Gastroesophageal sphincter (tissue), 4 donors: ENCODE measurements around the gene OBSCN. TPM values are rescaled to one million over a fixed set of nuclear protein-coding genes. Genes with fewer than 3 reads are reported as not detected.

Experiments used
- ATAC-seq: fragments of 150-250 bp; one replicate; pipeline ENCODE4 v1.9.1; 2016; ENCODE audit warnings: mild to moderate bottlenecking, moderate library complexity
- H3K27ac ChIP-seq, 4 donors: fragments of 200-600 bp; sonication (generic) in 3 of 4; 1 replicate in 3 of 4; 2 replicates in 1 of 4; pipeline ENCODE4 v1.5.1; 2016 to 2019
- H3K27me3 ChIP-seq: fragments of 200-600 bp; sonication (generic); one replicate; pipeline ENCODE4 v1.5.1; 2019
- H3K36me3 ChIP-seq, 2 donors: fragments of 200-600 bp; sonication (generic); one replicate each; pipeline ENCODE4 v1.5.1; 2019; ENCODE audit warnings: control low read depth in 1 of 2
- H3K4me1 ChIP-seq, 3 donors: fragments of 200-600 bp; sonication (generic); 1 replicate in 2 of 3; 2 replicates in 1 of 3; pipeline ENCODE4 v1.5.1; 2016 to 2019; ENCODE audit warnings: control low read depth in 2 of 3
- H3K4me3 ChIP-seq, 2 donors: fragments of 200-600 bp; sonication (generic); one replicate each; pipeline ENCODE4 v1.5.1; 2019; ENCODE audit warnings: mild to moderate bottlenecking in 1 of 2, moderate library complexity in 1 of 2
- H3K9me3 ChIP-seq, 3 donors: fragments of 200-600 bp; sonication (generic); one replicate each; pipeline ENCODE4 v1.5.1; 2017 to 2019; ENCODE audit warnings: control low read depth in 2 of 3
- CTCF ChIP-seq, 4 experiments: fragments of 200-600 bp in 2 of 4; fragments of 450-650 bp in 2 of 4; sonication (generic) in 1 of 4; IDR thresholded peaks; one replicate each; pipeline ENCODE4 v1.5.1; 2017 to 2019; ENCODE audit warnings: antibody characterized with exemption in 4 of 4, mild to moderate bottlenecking in 2 of 4, moderate library complexity in 2 of 4
- EP300 ChIP-seq: sonication (generic); formaldehyde crosslinking; IDR thresholded peaks from one replicate; pipeline ENCODE4 v1.6.1; 2017; ENCODE audit warnings: antibody characterized with exemption, mild to moderate bottlenecking
- POLR2A ChIP-seq, 2 donors: fragments of 450-650 bp; IDR thresholded peaks; one replicate each; pipeline ENCODE4 v1.6.1; 2017; ENCODE audit warnings: antibody characterized with exemption in 2 of 2, mild to moderate bottlenecking in 2 of 2, moderate library complexity in 1 of 2
- POLR2AphosphoS5 ChIP-seq: sonication (generic); formaldehyde crosslinking; IDR thresholded peaks from one replicate; pipeline ENCODE4 v1.6.1; 2017; ENCODE audit warnings: antibody characterized with exemption
- WGBS, 2 donors: methylation state at CpG; one replicate each; pipeline ENCODE4 v1.1.5; 2018; ENCODE audit warnings: low coverage in 1 of 2; 5-methylcytosine and 5-hydroxymethylcytosine counted together
- total RNA-seq, 4 donors: library from RNA; depleted of rRNA; stranded (reverse); fragments of >200 nt; gene quantifications; one replicate each; pipeline ENCODE4 v1.1.0, GENCODE V29; 2016

OBSCN gene
- total RNA-seq, 4 donors from 2014 or later = 11.1 to 28.4 (median 20.9) TPM

DNA sequence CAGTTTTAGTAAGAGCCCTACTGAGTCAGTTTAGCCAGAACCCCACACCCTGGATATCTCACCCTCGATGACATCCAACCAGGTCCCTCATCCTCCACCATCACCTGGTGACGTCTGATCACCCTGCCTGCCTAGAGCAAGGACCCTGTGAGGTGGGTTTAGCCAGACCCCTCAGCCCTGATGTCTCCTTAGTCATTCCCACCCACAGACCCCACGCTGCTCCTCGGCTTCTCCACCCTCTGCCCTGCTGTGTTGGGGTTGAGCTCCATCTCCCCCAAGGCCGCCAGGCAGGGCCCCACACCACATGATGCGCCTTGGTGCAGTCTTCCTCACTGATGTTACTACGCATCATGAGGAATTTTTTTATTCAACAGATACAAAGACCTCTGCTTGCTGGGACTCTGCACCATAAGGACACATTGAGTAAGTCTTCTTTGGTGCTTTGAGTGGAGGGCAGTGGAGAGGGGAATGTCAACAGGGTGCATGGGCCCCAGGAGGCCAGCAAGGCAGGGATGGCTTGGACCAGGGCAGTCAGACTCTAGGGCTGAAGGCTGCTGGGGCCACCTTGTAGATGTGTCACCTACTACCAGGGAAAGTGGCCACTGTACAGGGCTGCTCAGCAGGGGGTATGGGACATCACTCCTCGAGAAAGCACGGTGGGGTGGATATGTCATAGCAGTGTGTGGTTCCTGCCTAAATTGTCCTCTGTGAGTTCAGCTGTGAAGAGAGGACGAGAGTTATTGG is 43.9 kb upstream of the OBSCN start:
- 90 to 96% methylated on average over 4 of the region's 10 CpGs for WGBS, 2 donors
- TF ChIP-seq CTCF (IDR thresholded peaks at IDR 0.05) (no peak), POLR2AphosphoS5 (no peak), EP300 (no peak), POLR2A (IDR thresholded peaks at IDR 0.05) (no peak)
- Histone ChIP-seq H3K27me3 (peaks cover 20% of the 10 kb centered on the region), H3K4me3 (no peak overlapping the region), H3K9me3 (no peaks in the 10 kb centered on the region), H3K4me1 (peaks cover 0 to 71% (median 9%) of the 10 kb centered on the region in 3 donors), H3K27ac (peak overlapping the region in 3 of 4 donors; percentile 99 to 100 (median 99)), H3K36me3 (no peaks in the 10 kb centered on the region)
- ATAC-seq = no peak

- no peaks in the 10 kb centered on the region for H3K9me3 ChIP-seq
- no peaks in the 10 kb centered on the region for H3K36me3 ChIP-seq
- TF ChIP-seq POLR2A (IDR thresholded peaks at IDR 0.05) = no peak
- no peak for TF ChIP-seq POLR2AphosphoS5
- TF ChIP-seq EP300 = no peak
- TF ChIP-seq CTCF (IDR thresholded peaks at IDR 0.05) = no peak
- peak overlapping the region; percentile 48 to 100 (median 99) for H3K27ac ChIP-seq
- H3K27me3 ChIP-seq = peaks cover 20% of the 10 kb centered on the region
- ATAC-seq = peak; percentile 0
- peak overlapping the region; percentile 21 to 87 for H3K4me3 ChIP-seq
- H3K4me1 ChIP-seq = peaks cover 0 to 63% (median 9%) of the 10 kb centered on the region in 3 donors
- WGBS, 2 donors = 40 to 46% methylated on average over 3 to 18 of the region's 20 CpGs
Measured at GRCh38 chr1:228164561-228165371, 43.1 kb upstream of the OBSCN start.

DNA sequence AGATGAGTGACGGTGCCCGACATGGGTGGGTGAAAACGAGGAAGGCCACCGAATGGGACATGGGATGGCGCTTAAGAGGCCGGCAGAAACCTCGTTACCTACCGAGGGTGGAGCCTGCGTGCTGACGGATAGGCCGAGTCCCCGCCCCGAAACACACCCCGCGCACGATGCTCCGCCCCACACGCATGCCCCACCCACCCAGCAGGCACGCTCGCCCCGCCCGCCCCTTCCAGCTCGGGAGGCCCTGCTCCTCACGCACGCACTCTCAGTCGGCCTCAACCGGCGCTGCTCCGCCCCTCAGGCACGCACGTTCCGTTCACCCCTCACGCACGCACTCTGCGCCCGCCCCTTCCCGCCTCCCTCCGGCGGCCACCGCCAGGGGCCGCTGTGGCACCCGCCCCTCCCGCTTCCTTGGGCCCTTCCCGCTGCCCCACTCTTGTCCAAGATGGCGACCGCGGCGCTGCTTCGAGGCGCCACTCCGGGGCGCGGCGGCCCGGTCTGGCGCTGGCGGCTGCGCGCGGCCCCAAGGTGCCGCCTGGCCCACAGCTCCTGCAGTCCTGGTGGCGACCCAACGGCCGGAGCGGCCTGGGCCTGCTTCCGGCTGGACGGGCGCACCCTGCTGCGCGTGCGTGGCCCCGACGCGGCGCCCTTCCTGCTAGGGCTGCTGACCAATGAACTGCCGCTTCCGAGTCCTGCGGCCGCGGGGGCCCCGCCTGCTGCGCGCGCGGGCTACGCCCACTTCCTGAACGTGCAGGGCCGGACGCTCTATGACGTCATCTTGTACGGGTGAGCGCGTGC is 42.3 kb upstream of the OBSCN start, which contains the start of gene IBA57:
TSS of gene IBA57 (plus strand) at position 433 of the 798 bp plus-strand sequence. CDS start at position 446, 13 bp downstream.
- 0% methylated on average over 6 of the region's 93 CpGs; no CpG with 5 or more reads in 1 of the 2 donors for WGBS, 2 donors
- Histone ChIP-seq H3K9me3 (no peaks in the 10 kb centered on the region), H3K4me1 (peaks cover 0 to 56% (median 6%) of the 10 kb centered on the region in 3 donors), H3K4me3 (peak within 1 kb of the TSS; percentile 39 to 87), H3K27ac (peak within 1 kb of the TSS; percentile 76 to 100 (median 99)), H3K27me3 (peaks cover 20% of the 10 kb centered on the region), H3K36me3 (no peaks in the 10 kb centered on the region)
- peak; percentile 92 for ATAC-seq
- TF ChIP-seq POLR2A (IDR thresholded peaks at IDR 0.05) (peak; percentile 96 to 97), EP300 (peak; percentile 75), CTCF (IDR thresholded peaks at IDR 0.05) (peak in 3 of 4 experiments; percentile 91 to 96 (median 95)), POLR2AphosphoS5 (peak; percentile 80)

- WGBS, 2 donors = 9 to 24% methylated on average over 8 to 11 of the region's 26 CpGs
- peak in 3 of 4 experiments; percentile 17 to 51 (median 42) for TF ChIP-seq CTCF (IDR thresholded peaks at IDR 0.05)
- TF ChIP-seq POLR2A (IDR thresholded peaks at IDR 0.05) = no peak
- peak; percentile 40 for TF ChIP-seq POLR2AphosphoS5
Measured at GRCh38 chr1:228166170-228166936, 41.5 kb upstream of the OBSCN start.

More at GRCh38 chr1:228166170-228166936, 41.5 kb upstream of the OBSCN start:
- Histone ChIP-seq H3K4me1 (peaks cover 0 to 51% (median 6%) of the 10 kb centered on the region in 3 donors), H3K27ac (peak overlapping the region; percentile 76 to 100 (median 99)), H3K27me3 (peaks cover 20% of the 10 kb centered on the region), H3K9me3 (no peaks in the 10 kb centered on the region), H3K4me3 (peak overlapping the region; percentile 39 to 87), H3K36me3 (no peaks in the 10 kb centered on the region)
- no peak for ATAC-seq
